Ishikawa (cell line): Measurements from ENCODE around the gene CLDN9.

Source experiments
- CREB1 ChIP-seq: IDR thresholded peaks from 2 replicates; pipeline ENCODE4 v1.6.1; 2012; ENCODE audit warnings: low read depth
- EP300 ChIP-seq: IDR thresholded peaks from 2 replicates; pipeline ENCODE4 v1.6.1; 2012; ENCODE audit warnings: borderline replicate concordance
- MAX ChIP-seq: IDR thresholded peaks from 2 replicates; pipeline ENCODE4 v1.6.1; 2012
- NFIC ChIP-seq: IDR thresholded peaks from 2 replicates; pipeline ENCODE4 v1.6.1; 2012
- RAD21 ChIP-seq: IDR thresholded peaks from 2 replicates; pipeline ENCODE4 v1.6.1; 2012; ENCODE audit warnings: low read depth
- TAF1 ChIP-seq: IDR thresholded peaks from 2 replicates; pipeline ENCODE4 v1.6.1; 2012; ENCODE audit warnings: low read depth, mild to moderate bottlenecking
- TCF12 ChIP-seq: IDR thresholded peaks from 2 replicates; pipeline ENCODE4 v1.6.1; 2012; ENCODE audit warnings: low read depth
- YY1 ChIP-seq: IDR thresholded peaks from 2 replicates; pipeline ENCODE4 v1.6.1; 2012; ENCODE audit warnings: low read depth
- ZBTB7A ChIP-seq: IDR thresholded peaks from 2 replicates; pipeline ENCODE4 v1.6.1; 2012; ENCODE audit warnings: low read depth
- TF ChIP-seq, protein P1 (sequence below): IDR thresholded peaks from 2 replicates; pipeline ENCODE4 v1.6.1; 2012

GRCh38 chr16:3038896-3039295, 26.2 kb downstream of the CLDN9 start:
- TF ChIP-seq CREB1 (no peak), RAD21 (no peak), YY1 (no peak), NFIC (no peak), TCF12 (no peak), TAF1 (no peak), EP300 (no peak), ZBTB7A (no peak), MAX (no peak)
- TF ChIP-seq, protein P1, sequence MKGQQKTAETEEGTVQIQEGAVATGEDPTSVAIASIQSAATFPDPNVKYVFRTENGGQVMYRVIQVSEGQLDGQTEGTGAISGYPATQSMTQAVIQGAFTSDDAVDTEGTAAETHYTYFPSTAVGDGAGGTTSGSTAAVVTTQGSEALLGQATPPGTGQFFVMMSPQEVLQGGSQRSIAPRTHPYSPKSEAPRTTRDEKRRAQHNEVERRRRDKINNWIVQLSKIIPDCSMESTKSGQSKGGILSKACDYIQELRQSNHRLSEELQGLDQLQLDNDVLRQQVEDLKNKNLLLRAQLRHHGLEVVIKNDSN: no peak
